Stomach (tissue), 9 donors: ENCODE data around the gene UBAC1. TPM values are rescaled to one million over a fixed set of nuclear protein-coding genes. Genes with fewer than 3 reads are reported as not detected.

Experiments
- DNase-seq, 2 donors: peaks; one replicate each; pipeline versions ENCODE4 v3.0.0 to v3.0.0-alpha.2; 2013 to 2019
- H3K27ac ChIP-seq, 5 donors: fragments of 200-600 bp in 4 of 5; sonication (generic) in 4 of 5; one replicate each; pipeline ENCODE4 v1.5.1; 2013 to 2019; ENCODE audit warnings: mild to moderate bottlenecking in 1 of 5, moderate library complexity in 1 of 5
- H3K27me3 ChIP-seq, 3 donors: fragments of 200-600 bp; sonication (generic); one replicate each; pipeline ENCODE4 v1.5.1; 2017 to 2019; ENCODE audit warnings: mixed run types in 1 of 3
- H3K36me3 ChIP-seq, 4 donors: fragments of 200-600 bp; sonication (generic); 1 replicate in 3 of 4; 2 replicates in 1 of 4; pipeline ENCODE4 v1.5.1; 2016 to 2019
- H3K4me1 ChIP-seq, 4 donors: fragments of 200-600 bp; sonication (generic); one replicate each; pipeline ENCODE4 v1.5.1; 2016 to 2019
- H3K4me3 ChIP-seq, 4 donors: fragments of 200-600 bp; sonication (generic) in 3 of 4; one replicate each; pipeline ENCODE4 v1.5.1; 2016 to 2019; ENCODE audit warnings: mild to moderate bottlenecking in 1 of 4
- H3K9me3 ChIP-seq, 4 donors: fragments of 200-600 bp; sonication (generic); one replicate each; pipeline ENCODE4 v1.5.1; 2016 to 2019
- EP300 ChIP-seq: sonication (generic); formaldehyde crosslinking; IDR thresholded peaks from one replicate; pipeline ENCODE4 v1.6.1; 2017; ENCODE audit warnings: antibody characterized with exemption
- POLR2A ChIP-seq, 4 donors: fragments of 450-650 bp; IDR thresholded peaks; one replicate each; pipeline ENCODE4 v1.6.1; 2016; ENCODE audit warnings: antibody characterized with exemption in 4 of 4, control low read depth in 2 of 4, mild to moderate bottlenecking in 1 of 4, moderate library complexity in 1 of 4
- POLR2AphosphoS5 ChIP-seq, 3 donors: sonication (generic); formaldehyde crosslinking; IDR thresholded peaks; one replicate each; pipeline ENCODE4 v1.6.1; 2016; ENCODE audit warnings: antibody characterized with exemption in 3 of 3
- WGBS, 5 donors: extraction: QIAGEN DNeasy Blood & Tissue Kit in 3 of 5; methylation state at CpG; one replicate each; pipeline versions ENCODE4 v1.1.5 to v1.1.7; 2013 to 2018; 5-methylcytosine and 5-hydroxymethylcytosine counted together
- intact Hi-C: fragments of 100-400 bp; cut with DNase I; formaldehyde crosslinking; loops from one replicate; pipeline ENCODE4 v1.15.1; 2023; ENCODE audit warnings: low total_unique reads
- polyA plus RNA-seq, 3 donors: library from polyadenylated mRNA; stranded (reverse); fragments of 200-250 nt; gene quantifications; one replicate each; pipeline ENCODE4 v1.2.3, GENCODE V29; 2013
- total RNA-seq, 5 donors: library from RNA; depleted of rRNA; stranded (reverse); fragments of >200 nt; gene quantifications; one replicate each; pipeline versions ENCODE4 v1.1.0 to v1.2.3, GENCODE V29; 2014 to 2016
- TF ChIP-seq, protein P1 (sequence below), 7 experiments: fragments of 450-650 bp in 4 of 7; fragments of 200-600 bp in 3 of 7; sonication (generic) in 3 of 7; IDR thresholded peaks; one replicate each; pipeline ENCODE4 v1.5.1; 2016 to 2019; ENCODE audit warnings: antibody characterized with exemption in 7 of 7, control low read depth in 2 of 7, mild to moderate bottlenecking in 1 of 7
- donor health status: healthy with polysubstance abuse.
- donor health status: Bipolar disorder and iron deficiency.
- donor health status: healthy.

UBAC1 gene
- total and polyA plus RNA-seq, 8 donors = 22.6 to 70.1 (median 42.6) TPM

DNA sequence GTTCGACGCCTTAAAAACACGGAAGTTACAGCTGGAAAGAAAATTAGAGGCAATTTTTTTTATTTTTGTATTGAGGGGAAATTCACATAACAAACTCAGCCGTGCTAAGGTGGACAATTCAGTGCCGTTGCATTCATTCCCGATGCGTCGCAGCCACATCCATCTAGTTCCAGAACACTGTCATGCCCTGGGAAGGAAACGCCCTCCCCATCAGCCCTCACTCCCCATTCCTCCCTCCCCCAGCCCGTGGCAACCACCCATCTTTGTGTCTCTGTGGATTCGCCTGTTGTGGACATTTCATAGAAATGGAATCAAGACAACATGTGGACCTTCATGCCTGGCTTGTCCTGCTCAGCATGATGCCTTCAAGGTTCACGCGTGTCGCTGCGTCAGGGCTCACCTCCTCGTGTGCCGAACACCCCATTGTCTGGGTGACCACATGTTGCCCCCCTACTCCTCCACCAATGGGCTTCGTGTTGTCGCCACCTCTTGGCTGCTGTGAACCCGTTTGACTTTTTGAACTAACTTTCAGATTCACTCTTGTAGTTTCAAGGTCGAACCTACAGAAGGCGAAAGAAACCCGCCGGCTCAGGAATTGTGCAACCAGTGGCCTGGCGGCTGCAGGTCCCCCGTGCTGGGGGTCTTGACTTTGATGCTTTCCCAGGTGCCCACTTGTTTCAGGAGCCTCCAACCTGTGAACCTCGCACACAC is 36.4 kb downstream of the UBAC1 start:
- Histone ChIP-seq H3K27ac (no peak overlapping the region), H3K27me3 (no peaks in the 10 kb centered on the region), H3K4me3 (no peak overlapping the region), H3K4me1 (peaks cover 0 to 13% (median 4%) of the 10 kb centered on the region in 4 donors), H3K36me3 (peaks cover 4 to 42% (median 19%) of the 10 kb centered on the region in 4 donors), H3K9me3 (peaks cover 0 to under 1% (median 0%) of the 10 kb centered on the region in 4 donors)
- intact Hi-C loops = no loop called here
- no peak for DNase-seq
- WGBS, 5 donors = 81 to 88% (median 87%) methylated on average over 27 of the region's 27 CpGs
- TF ChIP-seq EP300 (no peak), POLR2AphosphoS5 (IDR thresholded peaks at IDR 0.05) (no peak), POLR2A (IDR thresholded peaks at IDR 0.05) (no peak)
- TF ChIP-seq, protein P1, sequence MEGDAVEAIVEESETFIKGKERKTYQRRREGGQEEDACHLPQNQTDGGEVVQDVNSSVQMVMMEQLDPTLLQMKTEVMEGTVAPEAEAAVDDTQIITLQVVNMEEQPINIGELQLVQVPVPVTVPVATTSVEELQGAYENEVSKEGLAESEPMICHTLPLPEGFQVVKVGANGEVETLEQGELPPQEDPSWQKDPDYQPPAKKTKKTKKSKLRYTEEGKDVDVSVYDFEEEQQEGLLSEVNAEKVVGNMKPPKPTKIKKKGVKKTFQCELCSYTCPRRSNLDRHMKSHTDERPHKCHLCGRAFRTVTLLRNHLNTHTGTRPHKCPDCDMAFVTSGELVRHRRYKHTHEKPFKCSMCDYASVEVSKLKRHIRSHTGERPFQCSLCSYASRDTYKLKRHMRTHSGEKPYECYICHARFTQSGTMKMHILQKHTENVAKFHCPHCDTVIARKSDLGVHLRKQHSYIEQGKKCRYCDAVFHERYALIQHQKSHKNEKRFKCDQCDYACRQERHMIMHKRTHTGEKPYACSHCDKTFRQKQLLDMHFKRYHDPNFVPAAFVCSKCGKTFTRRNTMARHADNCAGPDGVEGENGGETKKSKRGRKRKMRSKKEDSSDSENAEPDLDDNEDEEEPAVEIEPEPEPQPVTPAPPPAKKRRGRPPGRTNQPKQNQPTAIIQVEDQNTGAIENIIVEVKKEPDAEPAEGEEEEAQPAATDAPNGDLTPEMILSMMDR (IDR thresholded peaks at IDR 0.05) = no peak

DNA sequence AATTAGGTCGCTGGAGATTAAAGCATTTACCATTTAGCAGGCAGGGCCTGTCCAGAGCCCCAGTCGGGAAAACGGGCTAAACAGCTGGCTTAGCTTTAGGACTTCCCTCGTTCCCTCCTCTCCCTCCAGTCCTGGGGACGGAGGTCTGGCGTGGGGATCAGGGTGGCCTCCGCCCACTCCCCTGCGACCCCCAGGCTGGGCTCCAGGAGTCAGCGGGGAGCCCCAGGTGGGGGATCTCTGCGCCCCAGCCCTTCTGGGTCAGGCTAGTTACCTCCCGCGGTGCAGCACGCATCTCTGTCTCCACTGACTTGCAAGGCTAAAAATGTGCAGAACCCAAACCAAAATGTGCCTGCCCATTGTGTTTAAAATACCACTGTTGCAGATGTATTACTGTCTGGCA is 37.7 kb downstream of the UBAC1 start:
- Histone ChIP-seq H3K4me1 (peaks cover 0 to 13% (median 4%) of the 10 kb centered on the region in 4 donors), H3K27ac (no peak overlapping the region), H3K9me3 (peaks cover 6 to 13% (median 12%) of the 10 kb centered on the region in 4 donors), H3K36me3 (peaks cover 4 to 38% (median 13%) of the 10 kb centered on the region in 4 donors), H3K4me3 (no peak overlapping the region), H3K27me3 (no peaks in the 10 kb centered on the region)
- DNase-seq = no peak
- 92 to 96% (median 94%) methylated on average over 5 to 13 of the region's 13 CpGs for WGBS, 5 donors
- no peak for TF ChIP-seq POLR2AphosphoS5 (IDR thresholded peaks at IDR 0.05)
- TF ChIP-seq POLR2A (IDR thresholded peaks at IDR 0.05) = no peak
- TF ChIP-seq EP300 = no peak
- intact Hi-C loops = no loop called here

DNA sequence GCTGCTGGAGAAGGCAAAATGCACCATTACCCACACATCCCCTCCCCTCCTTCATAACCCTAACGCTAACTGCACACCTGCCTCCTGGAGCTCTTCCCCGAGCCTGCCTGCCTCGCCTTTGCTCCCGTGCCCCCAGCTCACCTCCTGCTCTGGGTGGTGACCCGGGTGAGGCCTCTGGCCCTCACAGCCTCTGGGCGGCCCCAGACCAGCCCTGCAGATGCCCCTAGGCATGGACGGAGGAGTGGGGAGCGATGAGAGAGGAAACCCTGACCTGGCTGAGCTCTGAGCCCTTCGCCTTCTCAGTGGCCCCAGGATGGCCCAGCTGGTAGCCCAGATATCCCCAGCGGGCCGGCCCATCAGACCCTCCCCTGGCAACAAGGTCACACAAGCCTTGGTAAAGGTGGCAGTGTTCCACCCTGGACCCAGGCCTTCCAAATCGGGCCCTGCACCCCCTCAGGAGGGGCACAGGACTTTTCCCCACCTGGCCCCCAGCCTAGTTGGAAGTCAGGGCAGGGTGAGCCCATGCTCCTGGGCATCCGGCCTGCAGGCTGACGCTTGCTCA is 39.3 kb downstream of the UBAC1 start:
- TF ChIP-seq POLR2AphosphoS5 (IDR thresholded peaks at IDR 0.05) = no peak
- TF ChIP-seq POLR2A (IDR thresholded peaks at IDR 0.05) = no peak
- no peak for TF ChIP-seq EP300
- TF ChIP-seq, protein P1 (IDR thresholded peaks at IDR 0.05) = no peak
- intact Hi-C loops = no loop called here
- H3K27ac ChIP-seq = no peak overlapping the region
- H3K36me3 ChIP-seq = peaks cover 4 to 39% (median 12%) of the 10 kb centered on the region in 4 donors
- no peak for DNase-seq
- WGBS, 5 donors = 62 to 83% (median 76%) methylated on average over 14 of the region's 14 CpGs
- no peaks in the 10 kb centered on the region for H3K27me3 ChIP-seq
- peaks cover 19 to 30% (median 27%) of the 10 kb centered on the region in 4 donors for H3K9me3 ChIP-seq
- no peak overlapping the region for H3K4me3 ChIP-seq
- H3K4me1 ChIP-seq = peaks cover 0 to 4% (median under 1%) of the 10 kb centered on the region in 4 donors

DNA sequence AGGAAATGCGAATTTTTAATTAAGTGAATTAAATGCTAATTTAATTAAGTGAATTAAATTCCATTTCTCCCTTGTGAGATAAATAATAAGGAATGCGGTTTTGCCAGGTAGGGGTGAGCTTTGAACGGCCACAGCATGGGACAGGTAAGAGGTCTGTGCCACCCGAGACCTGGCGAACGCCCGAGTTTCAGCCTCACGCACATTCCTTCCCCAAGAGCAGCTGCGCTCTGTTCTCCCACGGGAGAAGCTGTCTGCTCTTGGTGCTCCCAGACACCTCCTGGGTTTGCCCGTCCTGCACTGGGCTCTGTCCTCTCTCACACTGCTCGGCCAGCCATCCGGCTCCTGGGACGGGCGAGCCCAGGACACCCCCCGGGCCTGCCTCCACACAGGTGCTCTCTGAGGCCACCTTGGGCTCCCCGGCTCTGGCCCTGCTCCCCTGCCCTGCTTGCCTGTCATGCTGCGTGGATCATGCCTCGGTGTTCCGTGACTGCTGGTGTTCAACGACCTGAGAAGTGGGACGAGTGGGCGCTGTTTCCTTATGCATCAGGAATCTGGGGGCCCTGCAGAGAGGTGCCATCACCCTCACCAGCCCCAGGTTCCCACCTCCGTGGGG is 40.1 kb downstream of the UBAC1 start:
- 71 to 85% (median 78%) methylated on average over 14 to 24 of the region's 24 CpGs for WGBS, 5 donors
- TF ChIP-seq POLR2AphosphoS5 (IDR thresholded peaks at IDR 0.05) (no peak), EP300 (no peak), POLR2A (IDR thresholded peaks at IDR 0.05) (no peak)
- TF ChIP-seq, protein P1 (IDR thresholded peaks at IDR 0.05) = no peak
- H3K4me3 ChIP-seq = no peak overlapping the region
- peaks cover 19 to 38% (median 31%) of the 10 kb centered on the region in 4 donors for H3K9me3 ChIP-seq
- no peak for DNase-seq
- no peak overlapping the region for H3K27ac ChIP-seq
- no peaks in the 10 kb centered on the region for H3K4me1 ChIP-seq
- intact Hi-C loops = no loop called here
- H3K36me3 ChIP-seq = peaks cover 4 to 36% (median 13%) of the 10 kb centered on the region in 4 donors
- H3K27me3 ChIP-seq = no peaks in the 10 kb centered on the region
